Liver (tissue), 9 donors: ENCODE results near the gene MYO10. TPM values are rescaled to one million over a fixed set of nuclear protein-coding genes. Genes with fewer than 3 reads are reported as not detected.

Source experiments
- DNase-seq: peaks from one replicate; pipeline ENCODE4 v3.0.0-alpha.2; 2017; ENCODE audit warnings: low spot score
- H3K27ac ChIP-seq, 2 donors: one replicate each; pipeline ENCODE4 v1.7.0; 2013; ENCODE audit warnings: inconsistent platforms in 2 of 2, low read length in 2 of 2, control low read depth in 1 of 2, low read depth in 1 of 2, mild to moderate bottlenecking in 1 of 2
- H3K27me3 ChIP-seq, 4 donors: one replicate each; pipeline versions ENCODE4 v1.6.1 to v1.7.0; 2013; ENCODE audit warnings: low read length in 3 of 4, inconsistent platforms in 1 of 4, mild to moderate bottlenecking in 1 of 4, moderate library complexity in 1 of 4; ENCODE audit not compliant: control insufficient read depth in 4 of 4, insufficient read depth in 4 of 4
- H3K36me3 ChIP-seq, 4 donors: one replicate each; pipeline versions ENCODE4 v1.6.1 to v1.7.0; 2013; ENCODE audit warnings: low read length in 3 of 4, mild to moderate bottlenecking in 3 of 4, low read depth in 1 of 4, moderate library complexity in 1 of 4; ENCODE audit not compliant: control insufficient read depth in 4 of 4, insufficient read depth in 3 of 4
- H3K4me1 ChIP-seq, 4 donors: one replicate each; pipeline versions ENCODE4 v1.6.1 to v1.7.0; 2013; ENCODE audit warnings: low read length in 3 of 4, mild to moderate bottlenecking in 3 of 4, moderate library complexity in 1 of 4; ENCODE audit not compliant: control insufficient read depth in 4 of 4, insufficient read depth in 4 of 4
- H3K4me3 ChIP-seq, 3 donors: one replicate each; pipeline versions ENCODE4 v1.6.1 to v1.7.0; 2013; ENCODE audit warnings: low read length in 3 of 3, control low read depth in 1 of 3, low read depth in 1 of 3, mild to moderate bottlenecking in 1 of 3
- H3K9ac ChIP-seq, 2 donors: one replicate each; pipeline ENCODE4 v1.7.0; 2013; ENCODE audit warnings: low read length in 2 of 2, mild to moderate bottlenecking in 2 of 2, moderate library complexity in 2 of 2, control low read depth in 1 of 2, low read depth in 1 of 2
- H3K9me3 ChIP-seq, 4 donors: one replicate each; pipeline versions ENCODE4 v1.6.1 to v1.7.0; 2013; ENCODE audit warnings: low read length in 3 of 4; ENCODE audit not compliant: control insufficient read depth in 4 of 4
- ATF3 ChIP-seq: IDR thresholded peaks from 2 replicates; pipeline ENCODE4 v1.6.1; 2016; ENCODE audit warnings: antibody characterized with exemption
- CTCF ChIP-seq: fragments of 150-350 bp; IDR thresholded peaks from 2 replicates; pipeline ENCODE4 v1.5.1; 2017; ENCODE audit warnings: improper control_type of control experiment, low read depth, low read length; ENCODE audit not compliant: missing input control
- EGR1 ChIP-seq, 2 donors: IDR thresholded peaks; 2 replicates each; pipeline ENCODE4 v1.6.1; 2016 to 2018; ENCODE audit warnings: antibody characterized with exemption in 2 of 2, low read depth in 2 of 2
- FOXA1 ChIP-seq: IDR thresholded peaks from 2 replicates; pipeline ENCODE4 v1.6.1; 2016; ENCODE audit warnings: antibody characterized with exemption
- FOXA2 ChIP-seq: IDR thresholded peaks from 2 replicates; pipeline ENCODE4 v1.6.1; 2016; ENCODE audit warnings: antibody characterized with exemption
- GABPA ChIP-seq, 2 donors: IDR thresholded peaks in 1 of 2; conservative IDR thresholded peaks in 1 of 2; 2 replicates each; pipeline ENCODE4 v1.6.1; 2016; ENCODE audit warnings: antibody characterized with exemption in 2 of 2, mild to moderate bottlenecking in 1 of 2, moderate library complexity in 1 of 2
- HNF4A ChIP-seq, 2 donors: conservative IDR thresholded peaks; 2 replicates each; pipeline ENCODE4 v1.6.1; 2016; ENCODE audit warnings: antibody characterized with exemption in 2 of 2, mild to moderate bottlenecking in 2 of 2
- HNF4G ChIP-seq: IDR thresholded peaks from 2 replicates; pipeline ENCODE4 v1.6.1; 2016; ENCODE audit warnings: antibody characterized with exemption
- JUND ChIP-seq, 2 donors: IDR thresholded peaks; 2 replicates each; pipeline ENCODE4 v1.6.1; 2016; ENCODE audit warnings: antibody characterized with exemption in 2 of 2
- MAX ChIP-seq: IDR thresholded peaks from 2 replicates; pipeline ENCODE4 v1.6.1; 2016; ENCODE audit warnings: antibody characterized with exemption
- NR2F2 ChIP-seq: IDR thresholded peaks from 2 replicates; pipeline ENCODE4 v1.6.1; 2016; ENCODE audit warnings: antibody characterized with exemption
- RAD21 ChIP-seq, 2 donors: IDR thresholded peaks; 2 replicates each; pipeline ENCODE4 v1.6.1; 2016; ENCODE audit warnings: antibody characterized with exemption in 2 of 2, mild to moderate bottlenecking in 2 of 2
- REST ChIP-seq: IDR thresholded peaks from 2 replicates; pipeline ENCODE4 v1.6.1; 2016; ENCODE audit warnings: antibody characterized with exemption, mild to moderate bottlenecking
- RXRA ChIP-seq, 2 donors: IDR thresholded peaks; 2 replicates each; pipeline ENCODE4 v1.6.1; 2017 to 2018; ENCODE audit warnings: antibody characterized with exemption in 2 of 2, mild to moderate bottlenecking in 1 of 2
- SP1 ChIP-seq: IDR thresholded peaks from 2 replicates; pipeline ENCODE4 v1.6.1; 2018; ENCODE audit warnings: antibody characterized with exemption, mild to moderate bottlenecking
- TAF1 ChIP-seq: conservative IDR thresholded peaks from 2 replicates; pipeline ENCODE4 v1.6.1; 2016; ENCODE audit warnings: antibody characterized with exemption, mild to moderate bottlenecking
- YY1 ChIP-seq: IDR thresholded peaks from 2 replicates; pipeline ENCODE4 v1.6.1; 2016; ENCODE audit warnings: antibody characterized with exemption, mild to moderate bottlenecking
- ZBTB33 ChIP-seq: IDR thresholded peaks from 2 replicates; pipeline ENCODE4 v1.6.1; 2016; ENCODE audit warnings: antibody characterized with exemption
- WGBS: extraction: QIAGEN DNeasy Blood & Tissue Kit; methylation state at CpG from one replicate; pipeline ENCODE4 v1.1.7; 2013; 5-methylcytosine and 5-hydroxymethylcytosine counted together
- polyA plus RNA-seq, 2 donors: library from polyadenylated mRNA; stranded (reverse) in 1 of 2; unstranded in 1 of 2; fragments of 200-250 nt in 1 of 2; fragments of >200 nt in 1 of 2; fragmentation: Nextera tagmentation in 1 of 2; extraction: Ambion mirVana in 1 of 2; gene quantifications; one replicate each; pipeline versions ENCODE4 v1.2.1 to v1.2.3, GENCODE V29; 2013 to 2015
- total RNA-seq, 2 donors: library from RNA; depleted of rRNA; stranded (reverse); fragments of >200 nt; gene quantifications; one replicate each; pipeline ENCODE4 v1.2.3, GENCODE V29; 2014
- donor health status: healthy.
- donor health status: healthy.
- donor health status: healthy.
- donor health status: healthy.
- donor health status: healthy.

MYO10 gene
- total and polyA plus RNA-seq, 4 donors = 4.3 to 15.3 (median 7.1) TPM

GRCh38 chr5:16687898-16688297 is 248.2 kb downstream of the MYO10 start:
- H3K27ac ChIP-seq = no peak overlapping the region
- WGBS = 66% methylated on average over 2 of the region's 2 CpGs
- H3K4me3 ChIP-seq = no peak overlapping the region
- no peak for DNase-seq
- H3K9me3 ChIP-seq = no peaks in the 10 kb centered on the region
- H3K4me1 ChIP-seq = no peaks in the 10 kb centered on the region
- H3K9ac ChIP-seq = no peak overlapping the region
- TF ChIP-seq ZBTB33 = no peak
- TF ChIP-seq RXRA (IDR thresholded peaks at IDR 0.05) = no peak
- TF ChIP-seq TAF1 = no peak
- TF ChIP-seq EGR1 (IDR thresholded peaks at IDR 0.05; ENCODE audit: low read depth in 2 of 2) = no peak
- TF ChIP-seq REST = no peak
- no peak for TF ChIP-seq CTCF
- TF ChIP-seq ATF3 = no peak
- TF ChIP-seq FOXA2 = no peak
- TF ChIP-seq NR2F2 = no peak
- TF ChIP-seq RAD21 (IDR thresholded peaks at IDR 0.05) = no peak
- TF ChIP-seq HNF4A (conservative IDR thresholded peaks at IDR 0.05) = no peak
- TF ChIP-seq MAX = no peak
- TF ChIP-seq JUND (IDR thresholded peaks at IDR 0.05) = no peak
- TF ChIP-seq SP1 = no peak
- no peak for TF ChIP-seq GABPA (IDR thresholded peaks at IDR 0.05 in 1 of 2, conservative IDR thresholded peaks at IDR 0.05 in 1 of 2)
- TF ChIP-seq HNF4G = no peak
- TF ChIP-seq FOXA1 = no peak
- TF ChIP-seq YY1 = no peak
- peaks cover 0 to 2% (median 0%) of the 10 kb centered on the region in 4 donors for H3K36me3 ChIP-seq
- no peaks in the 10 kb centered on the region for H3K27me3 ChIP-seq
